Activated T-cell treated with anti-CD3 and anti-CD28 coated beads for 1 hour (primary cell): ENCODE data around the gene CCDC50.

Experiments used
- DNase-seq: peaks from one replicate; pipeline ENCODE4 v3.0.0-alpha.2; 2020; ENCODE audit warnings: low read depth

The CCDC50 gene

GRCh38 chr3:191380001-191380400 lies 50.8 kb downstream of the CCDC50 start:
- no peak for DNase-seq

- DNase-seq = no peak
These were observed 52.1 kb downstream of the CCDC50 start for GRCh38 chr3:191381303-191381702.

GRCh38 chr3:191382661-191383060 lies 53.5 kb downstream of the CCDC50 start:
- DNase-seq = no peak

GRCh38 chr3:191383124-191383523 lies 53.9 kb downstream of the CCDC50 start:
- DNase-seq = no peak

GRCh38 chr3:191385101-191385500 lies 55.9 kb downstream of the CCDC50 start:
- DNase-seq = no peak

- no peak for DNase-seq
These were observed 58.4 kb downstream of the CCDC50 start for GRCh38 chr3:191387441-191388077.

GRCh38 chr3:191388823-191389222 lies 59.6 kb downstream of the CCDC50 start:
- DNase-seq = no peak

GRCh38 chr3:191390580-191390979 lies 61.4 kb downstream of the CCDC50 start:
- DNase-seq = no peak

- no peak for DNase-seq
These were observed 62.9 kb downstream of the CCDC50 start for GRCh38 chr3:191391861-191392808.

GRCh38 chr3:191393146-191393545 lies 64.0 kb downstream of the CCDC50 start:
- no peak for DNase-seq

GRCh38 chr3:191397771-191398170 lies 68.6 kb downstream of the CCDC50 start:
- DNase-seq = no peak

GRCh38 chr3:191398607-191399006 lies 69.4 kb downstream of the CCDC50 start:
- DNase-seq = no peak

GRCh38 chr3:191399918-191400317 lies 70.7 kb downstream of the CCDC50 start:
- DNase-seq = no peak

GRCh38 chr3:191401775-191402357 lies 72.7 kb downstream of the CCDC50 start:
- DNase-seq = no peak

- DNase-seq = no peak
These were observed 80.7 kb downstream of the CCDC50 start for GRCh38 chr3:191409791-191410359.

GRCh38 chr3:191412759-191413158 lies 83.6 kb downstream of the CCDC50 start:
- DNase-seq = no peak

- DNase-seq = no peak
These were observed 85.1 kb downstream of the CCDC50 start for GRCh38 chr3:191414286-191414685.

GRCh38 chr3:191414732-191415131 lies 85.5 kb downstream of the CCDC50 start:
- DNase-seq = no peak

- DNase-seq = no peak
These were observed 86.4 kb downstream of the CCDC50 start for GRCh38 chr3:191415566-191415965.

- DNase-seq = no peak
These were observed 88.2 kb downstream of the CCDC50 start for GRCh38 chr3:191417457-191417729.

- DNase-seq = no peak
These were observed 91.6 kb downstream of the CCDC50 start for GRCh38 chr3:191420771-191421170.

- DNase-seq = no peak
These were observed 95.7 kb downstream of the CCDC50 start for GRCh38 chr3:191424881-191425280.

- DNase-seq = no peak
These were observed 96.1 kb downstream of the CCDC50 start for GRCh38 chr3:191425322-191425734.
